HEK293T (cell line): Measurements from ENCODE around the gene JAG2.

ENCODE experiments used
- CTCF ChIA-PET: fragments of 350-600 bp; formaldehyde crosslinking; extraction: SDS; loops from one replicate; lab custom pipeline; 2021; ENCODE audit warnings: antibody characterized with exemption, inconsistent platforms; lab: Yijun Ruan, JAX
- POLR2A ChIA-PET: fragments of 350-600 bp; formaldehyde crosslinking; extraction: SDS; loops from one replicate; lab custom pipeline; 2020; ENCODE audit warnings: antibody characterized with exemption, inconsistent platforms; lab: Yijun Ruan, JAX
- DNase-seq: peaks from one replicate; pipeline ENCODE4 v3.0.0; 2012; ENCODE audit warnings: mixed read lengths; ENCODE audit errors: extremely low spot score
- ARNT ChIP-seq: fragments of 450-650 bp; IDR thresholded peaks from 2 replicates; pipeline ENCODE4 v1.6.1; 2017; ENCODE audit warnings: mild to moderate bottlenecking
- BHLHE40 ChIP-seq: fragments of 450-650 bp; IDR thresholded peaks from 2 replicates; pipeline ENCODE4 v1.6.1; 2016; ENCODE audit warnings: mild to moderate bottlenecking, moderate library complexity, borderline replicate concordance
- CTBP1 ChIP-seq: fragments of 450-650 bp; IDR thresholded peaks from 2 replicates; pipeline ENCODE4 v1.6.1; 2016; ENCODE audit warnings: borderline replicate concordance
- ELF4 ChIP-seq: fragments of 450-650 bp; IDR thresholded peaks from 2 replicates; pipeline ENCODE4 v1.6.1; 2017; ENCODE audit warnings: antibody characterized with exemption
- FOXA1 ChIP-seq: fragments of 450-650 bp; IDR thresholded peaks from 2 replicates; pipeline ENCODE4 v1.6.1; 2016; ENCODE audit warnings: mild to moderate bottlenecking
- FOXK2 ChIP-seq: fragments of 450-650 bp; IDR thresholded peaks from 2 replicates; pipeline ENCODE4 v1.6.1; 2016; ENCODE audit warnings: mild to moderate bottlenecking
- FOXM1 ChIP-seq: fragments of 450-650 bp; IDR thresholded peaks from 2 replicates; pipeline ENCODE4 v1.6.1; 2017; ENCODE audit warnings: mild to moderate bottlenecking, borderline replicate concordance
- HDGF ChIP-seq: fragments of 450-650 bp; IDR thresholded peaks from 2 replicates; pipeline ENCODE4 v1.6.1; 2017; ENCODE audit warnings: antibody characterized with exemption, borderline replicate concordance
- L3MBTL2 ChIP-seq: fragments of 450-650 bp; conservative IDR thresholded peaks from 2 replicates; pipeline ENCODE4 v1.6.1; 2016; ENCODE audit warnings: mild to moderate bottlenecking
- LEF1 ChIP-seq: fragments of 450-650 bp; IDR thresholded peaks from 2 replicates; pipeline ENCODE4 v1.6.1; 2017; ENCODE audit warnings: mild to moderate bottlenecking, borderline replicate concordance
- NFRKB ChIP-seq: fragments of 450-650 bp; IDR thresholded peaks from 2 replicates; pipeline ENCODE4 v1.6.1; 2016; ENCODE audit warnings: mild to moderate bottlenecking, moderate library complexity
- PKNOX1 ChIP-seq: fragments of 450-650 bp; IDR thresholded peaks from 2 replicates; pipeline ENCODE4 v1.6.1; 2016
- SP1 ChIP-seq: fragments of 450-650 bp; IDR thresholded peaks from 2 replicates; pipeline ENCODE4 v1.6.1; 2017
- SUZ12 ChIP-seq: fragments of 450-650 bp; IDR thresholded peaks from 2 replicates; pipeline ENCODE4 v1.6.1; 2016; ENCODE audit warnings: mild to moderate bottlenecking
- TARDBP ChIP-seq: fragments of 450-650 bp; IDR thresholded peaks from 2 replicates; pipeline ENCODE4 v1.6.1; 2016
- ZNF384 ChIP-seq: fragments of 450-650 bp; IDR thresholded peaks from 2 replicates; pipeline ENCODE4 v1.6.1; 2016

The JAG2 gene

GRCh38 chr14:105153331-105153731 lies 15.2 kb downstream of the JAG2 start:
- TF ChIP-seq ARNT (no peak), ELF4 (no peak), BHLHE40 (no peak), SP1 (no peak), CTBP1 (no peak), FOXA1 (no peak), HDGF (no peak), FOXM1 (no peak), NFRKB (no peak), FOXK2 (no peak), TARDBP (no peak), L3MBTL2 (no peak), PKNOX1 (no peak), LEF1 (no peak), SUZ12 (no peak), ZNF384 (no peak)
- CTCF ChIA-PET = no interaction called here
- POLR2A ChIA-PET = no interaction called here
- no peak for DNase-seq

- ChIA-PET POLR2A (no interaction called here), CTCF (no interaction called here)
- no peak for DNase-seq
- no peak for TF ChIP-seq ARNT
- TF ChIP-seq ZNF384 = no peak
- TF ChIP-seq CTBP1 = no peak
- no peak for TF ChIP-seq FOXK2
Observed at GRCh38 chr14:105152794-105153241, 15.8 kb downstream of the JAG2 start.

GRCh38 chr14:105151838-105152793 lies 16.5 kb downstream of the JAG2 start:
- POLR2A ChIA-PET = no interaction called here
- CTCF ChIA-PET = interaction anchor here (0.6 kb wide), 1 partner anchor 117 kb away, joined by 3 read pairs; no protein-coding TSS in a partner anchor
- DNase-seq = no peak

GRCh38 chr14:105151084-105151837 lies 17.3 kb downstream of the JAG2 start:
- ChIA-PET POLR2A (no interaction called here), CTCF (interaction anchor here (0.6 kb wide), 1 partner anchor 116 kb away, joined by 3 read pairs; no protein-coding TSS in a partner anchor)
- no peak for TF ChIP-seq PKNOX1
- TF ChIP-seq LEF1 = no peak
- no peak for TF ChIP-seq SUZ12
- no peak for TF ChIP-seq ELF4
- TF ChIP-seq NFRKB = no peak
- no peak for TF ChIP-seq HDGF
- TF ChIP-seq FOXA1 = no peak
- no peak for TF ChIP-seq L3MBTL2
- no peak for TF ChIP-seq CTBP1
- no peak for TF ChIP-seq ZNF384
- TF ChIP-seq BHLHE40 = no peak
- TF ChIP-seq ARNT = no peak
- TF ChIP-seq TARDBP = no peak
- no peak for TF ChIP-seq FOXM1
- no peak for TF ChIP-seq SP1
- no peak for TF ChIP-seq FOXK2
- DNase-seq = no peak

More at GRCh38 chr14:105151838-105152793, 16.5 kb downstream of the JAG2 start:
- no peak for TF ChIP-seq BHLHE40
- TF ChIP-seq ARNT = no peak
- TF ChIP-seq L3MBTL2 = no peak
- TF ChIP-seq ELF4 = no peak

GRCh38 chr14:105150368-105151083 lies 18.1 kb downstream of the JAG2 start:
- TF ChIP-seq L3MBTL2 (no peak), SP1 (no peak), NFRKB (no peak), HDGF (no peak), BHLHE40 (no peak), SUZ12 (no peak), CTBP1 (no peak), FOXK2 (no peak), FOXA1 (no peak), ELF4 (no peak), ARNT (no peak), PKNOX1 (no peak), TARDBP (no peak), LEF1 (no peak), ZNF384 (no peak), FOXM1 (no peak)
- CTCF ChIA-PET = no interaction called here
- POLR2A ChIA-PET = no interaction called here
- no peak for DNase-seq
